RWPE1 (cell line): ENCODE data around the gene ABCE1.

Source experiments
- CTCF ChIA-PET: fragments of 350-600 bp; sonication (Branson Sonifier 250); formaldehyde crosslinking; extraction: SDS; loops from one replicate; lab custom pipeline; 2021; lab: Yijun Ruan, JAX
- POLR2A ChIA-PET: fragments of 400-600 bp; formaldehyde crosslinking; extraction: SDS; loops from one replicate; lab custom pipeline; 2020; ENCODE audit warnings: antibody characterized with exemption; ENCODE audit not compliant: low non-redundant PET; lab: Yijun Ruan, JAX
- DNase-seq: peaks from one replicate; pipeline ENCODE4 v3.0.0; 2012; ENCODE audit warnings: low spot score
- H3K27ac ChIP-seq: fragments of 450-650 bp; 2 replicates; pipeline ENCODE4 v1.5.1; 2017
- TF ChIP-seq, protein P1 (sequence below): fragments of 450-650 bp; conservative IDR thresholded peaks from 2 replicates; pipeline ENCODE4 v1.5.1; 2017; ENCODE audit warnings: low read depth, mild to moderate bottlenecking

ABCE1 gene

DNA sequence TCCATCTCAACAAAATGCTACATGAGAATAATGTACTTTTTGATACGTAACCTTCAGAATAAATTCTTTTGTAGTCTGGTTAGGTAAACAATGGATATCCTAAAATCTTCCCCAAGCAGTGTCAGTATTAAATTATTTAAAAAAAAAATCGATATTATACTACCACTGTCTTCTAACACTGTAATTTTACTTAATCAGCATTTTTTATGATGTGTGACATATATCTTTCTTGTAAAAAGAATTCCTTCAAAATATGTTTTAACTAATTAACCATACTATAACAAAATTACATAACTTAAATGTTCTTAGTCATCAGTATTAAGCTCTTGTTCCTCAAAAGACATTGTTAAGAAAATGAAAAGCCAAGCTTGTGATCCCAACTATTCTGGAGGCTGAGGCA, 69.8 kb downstream of the ABCE1 start:
- CTCF ChIA-PET, result no interaction called here
- TF ChIP-seq, protein P1, sequence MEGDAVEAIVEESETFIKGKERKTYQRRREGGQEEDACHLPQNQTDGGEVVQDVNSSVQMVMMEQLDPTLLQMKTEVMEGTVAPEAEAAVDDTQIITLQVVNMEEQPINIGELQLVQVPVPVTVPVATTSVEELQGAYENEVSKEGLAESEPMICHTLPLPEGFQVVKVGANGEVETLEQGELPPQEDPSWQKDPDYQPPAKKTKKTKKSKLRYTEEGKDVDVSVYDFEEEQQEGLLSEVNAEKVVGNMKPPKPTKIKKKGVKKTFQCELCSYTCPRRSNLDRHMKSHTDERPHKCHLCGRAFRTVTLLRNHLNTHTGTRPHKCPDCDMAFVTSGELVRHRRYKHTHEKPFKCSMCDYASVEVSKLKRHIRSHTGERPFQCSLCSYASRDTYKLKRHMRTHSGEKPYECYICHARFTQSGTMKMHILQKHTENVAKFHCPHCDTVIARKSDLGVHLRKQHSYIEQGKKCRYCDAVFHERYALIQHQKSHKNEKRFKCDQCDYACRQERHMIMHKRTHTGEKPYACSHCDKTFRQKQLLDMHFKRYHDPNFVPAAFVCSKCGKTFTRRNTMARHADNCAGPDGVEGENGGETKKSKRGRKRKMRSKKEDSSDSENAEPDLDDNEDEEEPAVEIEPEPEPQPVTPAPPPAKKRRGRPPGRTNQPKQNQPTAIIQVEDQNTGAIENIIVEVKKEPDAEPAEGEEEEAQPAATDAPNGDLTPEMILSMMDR, result no peak
- POLR2A ChIA-PET, result no interaction called here
- DNase-seq, result no peak
- no peak overlapping the region for H3K27ac ChIP-seq

DNA sequence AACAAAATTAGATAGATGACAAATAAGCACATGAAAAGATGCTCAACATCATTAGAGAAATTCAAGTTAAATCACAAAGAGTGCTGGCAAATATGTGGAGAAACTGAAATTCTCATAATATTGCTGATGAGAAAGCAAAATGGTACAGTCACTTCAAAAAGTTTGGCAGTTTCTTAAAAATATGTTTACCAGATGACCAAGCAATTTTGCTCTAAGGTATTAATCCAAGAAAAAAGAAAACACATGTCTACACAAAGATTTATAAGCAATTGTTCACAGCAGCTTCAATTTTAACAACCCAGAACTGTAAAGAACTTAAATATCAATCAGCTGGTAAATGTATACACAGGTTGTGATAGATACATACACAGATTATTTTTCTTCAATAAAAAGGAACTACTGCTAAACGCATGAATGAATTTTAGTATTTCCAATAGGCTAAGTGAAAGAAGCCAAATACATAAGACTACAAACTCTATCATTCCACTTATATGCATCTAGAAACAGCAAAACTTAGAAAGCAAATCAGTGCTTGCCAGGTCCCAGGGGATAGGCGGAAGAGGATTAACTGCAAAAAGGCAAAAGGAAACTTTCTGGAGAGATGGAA, 70.6 kb downstream of the ABCE1 start:
- CTCF ChIA-PET, result no interaction called here
- no peak overlapping the region for H3K27ac ChIP-seq
- TF ChIP-seq, protein P1, result no peak
- POLR2A ChIA-PET, result no interaction called here
- no peak for DNase-seq

DNA sequence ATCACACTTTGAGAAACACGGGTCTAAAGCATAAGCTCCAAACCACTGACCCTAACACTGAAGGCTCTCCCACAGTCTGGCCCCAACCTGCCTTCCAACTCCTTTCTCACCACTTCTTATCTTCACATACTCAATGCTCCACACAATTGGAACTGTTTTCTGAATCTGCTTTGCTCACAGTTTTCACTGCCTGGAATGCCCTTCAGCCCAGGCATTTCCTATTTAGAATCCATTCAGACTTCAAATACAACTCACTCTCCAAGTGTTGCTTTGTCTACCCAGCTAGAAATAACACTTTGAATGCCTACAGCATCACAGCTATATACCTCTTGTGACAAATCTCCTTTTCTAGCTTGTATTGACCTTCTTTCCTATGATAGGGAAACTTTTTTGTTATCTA, 72.1 kb downstream of the ABCE1 start:
- ChIA-PET CTCF (interaction anchor here (1.2 kb wide), 1 partner anchor 15 kb away, joined by 5 read pairs; no protein-coding TSS in a partner anchor), POLR2A (no interaction called here)
- H3K27ac ChIP-seq, result no peak overlapping the region
- TF ChIP-seq, protein P1, result no peak
- no peak for DNase-seq

DNA sequence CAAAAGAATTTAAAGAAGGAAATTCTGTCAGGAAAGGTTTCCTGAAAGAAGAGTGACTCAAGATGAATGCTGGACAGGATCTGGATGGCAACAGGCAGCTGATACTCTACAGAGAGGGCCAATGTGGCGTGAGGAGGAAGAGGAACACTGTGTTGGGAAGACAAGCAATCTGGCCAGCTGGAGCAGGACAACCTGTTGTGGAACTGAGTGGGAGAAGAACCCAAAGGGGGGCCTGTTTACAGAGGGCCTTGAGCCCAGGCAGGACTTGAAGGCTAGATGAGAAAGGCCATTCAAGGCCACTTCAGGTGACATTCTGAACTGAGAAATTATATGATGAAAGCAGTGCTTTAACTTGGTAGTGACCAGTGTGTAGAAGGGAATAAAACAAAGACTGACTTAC, 73.8 kb downstream of the ABCE1 start:
- no peak for DNase-seq
- TF ChIP-seq, protein P1, result no peak
- CTCF ChIA-PET, result no interaction called here
- POLR2A ChIA-PET, result no interaction called here
- H3K27ac ChIP-seq, result no peak overlapping the region

DNA sequence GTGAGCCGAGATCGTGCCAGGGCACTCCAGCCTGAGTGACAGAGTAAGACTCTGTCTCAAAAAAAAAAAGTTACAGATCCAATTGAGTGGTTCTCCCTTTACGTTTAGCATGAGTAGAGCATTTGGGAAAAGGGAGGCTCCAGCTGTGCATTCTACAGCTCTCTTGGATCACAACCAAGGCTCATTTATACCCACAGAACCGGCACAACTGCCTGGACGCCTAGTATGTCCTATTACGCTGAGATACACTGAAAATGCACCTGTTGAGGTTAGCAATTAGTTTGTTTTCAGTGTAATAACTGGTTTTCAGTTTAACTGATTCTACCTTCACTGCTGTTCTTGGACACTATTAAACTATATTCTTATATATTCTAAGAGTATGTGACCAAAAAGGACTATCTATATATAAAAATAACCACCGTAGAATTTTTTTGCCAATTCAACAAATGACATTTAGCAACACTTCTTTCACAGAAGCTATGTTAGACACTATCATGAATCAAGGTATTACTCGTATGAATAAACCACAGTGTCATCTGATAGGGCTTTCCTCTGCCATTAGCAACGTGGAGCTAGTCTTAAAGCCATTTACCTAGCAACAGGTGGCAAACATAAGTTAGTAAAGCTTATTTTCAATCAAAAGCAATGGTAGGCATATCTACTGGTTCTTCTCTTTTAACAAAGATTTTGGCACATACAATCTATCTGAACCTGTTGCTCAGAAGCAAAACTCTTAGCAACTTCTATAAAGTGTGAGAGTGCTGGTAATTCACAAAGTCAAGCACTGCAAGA, 78.7 kb downstream of the ABCE1 start:
- no peak overlapping the region for H3K27ac ChIP-seq
- TF ChIP-seq, protein P1, result no peak
- POLR2A ChIA-PET, result no interaction called here
- DNase-seq, result no peak
- CTCF ChIA-PET, result interaction anchor here (0.7 kb wide), 1 partner anchor 334 kb away, joined by 3 read pairs; no protein-coding TSS in a partner anchor

DNA sequence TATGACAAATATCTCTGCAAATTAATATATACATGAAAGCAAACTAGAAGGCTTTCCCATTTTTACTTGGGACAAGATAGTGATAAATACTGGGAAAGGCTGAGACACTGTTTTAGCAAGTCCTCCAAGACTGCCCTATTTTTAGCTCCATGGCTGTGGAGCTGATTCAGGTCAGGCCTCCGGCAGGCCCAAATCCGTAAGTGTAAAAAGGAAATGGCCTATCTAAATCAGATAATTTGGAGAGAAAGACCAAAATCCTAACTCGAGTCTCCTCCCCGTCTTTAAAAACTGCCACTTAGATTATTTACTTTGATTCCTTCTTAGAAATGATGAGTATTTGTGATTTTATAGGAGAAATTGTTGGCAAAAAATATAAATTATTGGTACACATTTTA, 79.4 kb downstream of the ABCE1 start:
- CTCF ChIA-PET, result interaction anchor here (0.7 kb wide), 1 partner anchor 334 kb away, joined by 3 read pairs; no protein-coding TSS in a partner anchor
- H3K27ac ChIP-seq, result no peak overlapping the region
- no peak for DNase-seq
- POLR2A ChIA-PET, result no interaction called here
- TF ChIP-seq, protein P1, result no peak
